HepG2 (cell line): ENCODE data around the gene ADORA2B. TPM values are rescaled to one million over a fixed set of nuclear protein-coding genes. Genes with fewer than 3 reads are reported as not detected.

ENCODE experiments used
- ATAC-seq: fragments of 200-7000 bp; cut with Tn5 transposase; 3 replicates; pipeline ENCODE4 v1.9.1; 2020; ENCODE audit warnings: mild to moderate bottlenecking, moderate library complexity
- BruUV-seq: library from RNA; stranded (reverse); fragments of 400-500 nt; replicated peaks from 2 replicates; lab custom pipeline; 2021; lab: Mats Ljungman, UMichigan
- CTCF ChIA-PET: fragments of 300-600 bp; formaldehyde crosslinking; extraction: SDS; loops from one replicate; lab custom pipeline; 2021; ENCODE audit warnings: low total read pairs, inconsistent platforms, low intra/inter-chr PET ratio; lab: Yijun Ruan, JAX
- POLR2A ChIA-PET: fragments of 350-600 bp; sonication (Branson Sonifier 250); formaldehyde crosslinking; loops from one replicate; lab custom pipeline; 2020; ENCODE audit warnings: antibody characterized with exemption, inconsistent platforms; lab: Yijun Ruan, JAX
- DNase-seq: peaks from one replicate; pipeline ENCODE4 v3.0.0-alpha.2; 2015; ENCODE audit warnings: low spot score
- FAIRE-seq: peaks from 3 replicates; lab custom pipeline; 2011; peaks lifted over from hg19 to GRCh38; lab: Jason Lieb, UNC
- H2AFZ ChIP-seq: one replicate; pipeline ENCODE4 v1.6.1; 2011; ENCODE audit warnings: low read length, inconsistent platforms
- H3K27ac ChIP-seq: fragments of 300-600 bp; 3 replicates; pipeline ENCODE4 v1.8.0; 2011; ENCODE audit warnings: mixed run types, mild to moderate bottlenecking, mixed read lengths, low read length, inconsistent platforms; ENCODE audit not compliant: insufficient read depth; ENCODE audit errors: extremely low read length
- H3K27me3 ChIP-seq, 2 experiments: fragments of 200-600 bp in 1 of 2; 2 replicates in 1 of 2; 3 replicates in 1 of 2; pipeline versions ENCODE4 v1.6.0 to v1.8.0; 2011; ENCODE audit warnings: low read length in 2 of 2, mild to moderate bottlenecking in 2 of 2, moderate library complexity in 2 of 2, inconsistent platforms in 1 of 2; ENCODE audit not compliant: insufficient read depth in 2 of 2, control insufficient read depth in 1 of 2
- H3K36me3 ChIP-seq, 2 experiments: fragments of 200-600 bp in 1 of 2; replicated peaks in 1 of 2; 2 replicates in 1 of 2; 3 replicates in 1 of 2; pipeline versions ENCODE4 v1.5.1 to v1.8.0; 2011; ENCODE audit warnings: low read length in 2 of 2, inconsistent platforms in 1 of 2; ENCODE audit not compliant: insufficient read depth in 2 of 2, control insufficient read depth in 1 of 2
- H3K4me1 ChIP-seq: 2 replicates; pipeline ENCODE4 v1.5.1; 2012; ENCODE audit warnings: low read length, inconsistent platforms; ENCODE audit not compliant: insufficient read depth
- H3K4me2 ChIP-seq: 2 replicates; pipeline ENCODE4 v1.6.0; 2011; ENCODE audit warnings: low read depth, low read length, inconsistent platforms
- H3K4me3 ChIP-seq, 3 experiments: fragments of 200-600 bp in 1 of 3; sonication (generic), shearing (Covaris generic) in 1 of 3; replicated peaks in 1 of 3; 2 replicates each; pipeline ENCODE4 v1.5.1; 2011 to 2016; ENCODE audit warnings: low read length in 3 of 3, inconsistent platforms in 2 of 3, low read depth in 2 of 3, mild to moderate bottlenecking in 2 of 3, control low read depth in 1 of 3, mixed read lengths in 1 of 3; ENCODE audit not compliant: insufficient read depth in 1 of 3
- H3K79me2 ChIP-seq: one replicate; pipeline ENCODE4 v1.6.1; 2011; ENCODE audit warnings: low read length, inconsistent platforms; ENCODE audit not compliant: insufficient read depth
- H3K9ac ChIP-seq: 2 replicates; pipeline ENCODE4 v1.6.0; 2011; ENCODE audit warnings: mild to moderate bottlenecking, low read depth, low read length, inconsistent platforms; ENCODE audit not compliant: insufficient read depth
- H3K9me3 ChIP-seq: 2 replicates; pipeline ENCODE4 v1.5.1; 2012; ENCODE audit warnings: mild to moderate bottlenecking, low read length
- H4K20me1 ChIP-seq: 2 replicates; pipeline ENCODE4 v1.6.0; 2011; ENCODE audit warnings: inconsistent platforms, mild to moderate bottlenecking, low read length, moderate library complexity; ENCODE audit not compliant: insufficient read depth
- ARNTL ChIP-seq: sonication (generic); formaldehyde crosslinking; IDR thresholded peaks from 2 replicates; pipeline ENCODE4 v1.4.0; 2020; ENCODE audit warnings: mild to moderate bottlenecking, missing genetic modification reagents
- CTCF ChIP-seq: sonication (generic); formaldehyde crosslinking; IDR thresholded peaks from 2 replicates; pipeline ENCODE4 v1.5.0; 2020; ENCODE audit warnings: mild to moderate bottlenecking, missing genetic modification reagents, moderate library complexity
- ETV6 ChIP-seq: sonication (generic); formaldehyde crosslinking; conservative IDR thresholded peaks from 2 replicates; pipeline ENCODE4 v1.4.0; 2020; ENCODE audit warnings: missing genetic modification reagents
- MTF2 ChIP-seq: sonication (generic); formaldehyde crosslinking; IDR thresholded peaks from 2 replicates; pipeline ENCODE4 v1.5.0; 2020; ENCODE audit warnings: missing genetic modification reagents, borderline replicate concordance
- ZBTB38 ChIP-seq: sonication (generic); formaldehyde crosslinking; IDR thresholded peaks from 2 replicates; pipeline ENCODE4 v1.5.1; 2020; ENCODE audit warnings: mild to moderate bottlenecking, missing genetic modification reagents
- ZMYM4 ChIP-seq: sonication (generic); formaldehyde crosslinking; IDR thresholded peaks from 2 replicates; pipeline ENCODE4 v1.8.1; 2023; ENCODE audit warnings: mild to moderate bottlenecking, missing genetic modification reagents
- ZNF225 ChIP-seq: sonication (generic); formaldehyde crosslinking; IDR thresholded peaks from 2 replicates; pipeline ENCODE4 v1.4.0; 2020; ENCODE audit warnings: mild to moderate bottlenecking, missing genetic modification reagents
- ZNF230 ChIP-seq: sonication (generic); formaldehyde crosslinking; IDR thresholded peaks from 2 replicates; pipeline ENCODE4 v1.4.0; 2020; ENCODE audit warnings: mild to moderate bottlenecking, missing genetic modification reagents
- ZNF280B ChIP-seq: sonication (generic); formaldehyde crosslinking; IDR thresholded peaks from 2 replicates; pipeline ENCODE4 v1.5.0; 2020; ENCODE audit warnings: missing genetic modification reagents, mild to moderate bottlenecking, borderline replicate concordance
- ZNF337 ChIP-seq: sonication (generic); formaldehyde crosslinking; IDR thresholded peaks from 2 replicates; pipeline ENCODE4 v1.5.1; 2020; ENCODE audit warnings: missing genetic modification reagents, low read depth, mild to moderate bottlenecking, borderline replicate concordance
- ZNF570 ChIP-seq: sonication (generic); formaldehyde crosslinking; IDR thresholded peaks from 2 replicates; pipeline ENCODE4 v1.4.0; 2020; ENCODE audit warnings: mild to moderate bottlenecking, missing genetic modification reagents, borderline replicate concordance
- ZNF577 ChIP-seq: sonication (generic); formaldehyde crosslinking; IDR thresholded peaks from 2 replicates; pipeline ENCODE4 v1.4.0; 2020; ENCODE audit warnings: mild to moderate bottlenecking, low read depth, missing genetic modification reagents, borderline replicate concordance
- ZNF687 ChIP-seq: sonication (generic); formaldehyde crosslinking; IDR thresholded peaks from 2 replicates; pipeline ENCODE4 v1.5.1; 2020; ENCODE audit warnings: mild to moderate bottlenecking, missing genetic modification reagents, moderate library complexity
- WGBS: methylation state at CpG from one replicate; pipeline ENCODE4 v1.1.6; 2017; ENCODE audit warnings: low lambda C conversion rate; 5-methylcytosine and 5-hydroxymethylcytosine counted together
- in situ Hi-C: cut with HindIII; loops from 2 replicates; pipeline ENCODE4 v1.10.0; 2017; ENCODE audit warnings: low pct_unique_long_range_greater_than_20kb; ENCODE audit not compliant: extremely low pct_ligation_motif_present
- intact Hi-C: fragments of 100-400 bp; cut with micrococcal nuclease; formaldehyde crosslinking; loops from one replicate; pipeline ENCODE4 v1.10.0; 2022; ENCODE audit not compliant: unreplicated experiment
- polyA plus RNA-seq, 8 experiments: library from polyadenylated mRNA; depleted of rRNA in 3 of 8; stranded (reverse) in 7 of 8; unstranded in 1 of 8; fragments of >200 nt; fragmentation: Illumina TruSeq in 4 of 8; extraction: Trizol in 4 of 8; gene quantifications; 2 replicates each; pipeline versions ENCODE4 v1.2.1 to v1.2.3, GENCODE V29; 2011 to 2016; ENCODE audit warnings: low read depth in 4 of 8, missing spikeins in 1 of 8, mixed read lengths in 1 of 8; ENCODE audit not compliant: insufficient read depth in 1 of 8
- total RNA-seq, 5 experiments: library from RNA; depleted of rRNA; stranded (reverse); fragments of >200 nt; fragmentation: Illumina TruSeq; extraction: Trizol; gene quantifications; 2 replicates each; pipeline ENCODE4 v1.2.3, GENCODE V29; 2016; ENCODE audit warnings: low read depth in 1 of 5
- TF ChIP-seq, protein P1 (sequence below): sonication (generic); formaldehyde crosslinking; conservative IDR thresholded peaks from 2 replicates; pipeline ENCODE4 v1.4.0; 2020; ENCODE audit warnings: missing genetic modification reagents

ADORA2B gene
- total and polyA plus RNA-seq, 2 of the 13 experiments (the other 11 are each of a cell fraction or from before 2014, with no cell fraction given), result 10.4 to 20.0 TPM

DNA sequence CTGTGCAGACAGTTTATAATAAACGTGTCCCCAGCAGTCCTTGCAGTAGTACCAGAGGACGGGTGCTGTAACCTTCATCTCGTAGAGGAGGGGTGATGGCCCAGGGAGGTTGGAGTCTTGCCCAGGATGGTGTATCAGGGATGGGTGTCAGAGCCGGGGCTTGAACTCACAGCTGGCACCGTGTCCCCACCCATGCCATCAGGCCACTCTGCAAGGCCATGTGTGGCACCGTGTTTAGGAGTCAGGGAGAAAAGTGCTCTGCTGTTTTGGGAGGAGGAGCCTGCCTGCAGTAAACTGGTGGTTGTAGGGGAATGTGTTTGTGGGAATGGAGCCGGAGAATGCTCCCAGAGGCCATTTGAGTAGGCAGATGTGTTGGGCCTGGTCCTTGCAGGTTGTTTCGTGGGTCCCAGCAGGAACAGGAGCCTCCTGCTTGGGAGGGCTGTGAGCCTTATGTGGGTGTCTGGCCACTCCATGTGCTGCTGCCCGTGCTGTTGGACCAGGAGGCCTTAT is 1.7 kb downstream of the ADORA2B start:
- Histone ChIP-seq H3K4me3 (peak overlapping the region; percentile 66 to 83 (median 79)), H3K79me2 (peaks cover 28% of the 10 kb centered on the region), H3K27ac (no peak overlapping the region), H4K20me1 (no peaks in the 10 kb centered on the region), H3K4me2 (peak overlapping the region; percentile 100), H3K27me3 (no peaks in the 10 kb centered on the region; a peak in 3 of 5 replicates), H3K4me1 (peaks cover 51% of the 10 kb centered on the region), H3K36me3 (peaks cover 7 to 10% of the 10 kb centered on the region in 2 experiments; a peak in 4 of 5 replicates), H3K9me3 (no peaks in the 10 kb centered on the region), H2AFZ (no peak overlapping the region), H3K9ac (peak overlapping the region; percentile 68)
- DNase-seq (no peak), FAIRE-seq (no peak), ATAC-seq (no peak)
- POLR2A ChIA-PET, result interaction anchor here (2.5 kb wide), 1 partner anchor 19 kb away, joined by 12 read pairs; no protein-coding TSS in a partner anchor
- in situ Hi-C loops (loop anchor here (5.0 to 25.0 kb wide), 2 partner anchors 51 to 109 kb away; partner anchors contain the start of genes TTC19 and ZSWIM7), intact Hi-C loops (no loop called here)
- 0 out of 2 replicates have a peak, but pooled peaks have one; percentile 41 for TF ChIP-seq ZNF337
- peak; percentile 0; the same call in 1 of the 2 replicates for TF ChIP-seq ARNTL
- TF ChIP-seq MTF2 (CRISPR knock-in tag), result 0 out of 2 replicates have a peak, but pooled peaks have one; percentile 21
- TF ChIP-seq ZBTB38 (CRISPR knock-in tag), result 0 out of 2 replicates have a peak, but pooled peaks have one; percentile 19
- TF ChIP-seq ZNF280B (CRISPR knock-in tag), result 0 out of 2 replicates have a peak, but pooled peaks have one; percentile 25
- TF ChIP-seq CTCF (CRISPR knock-in tag), result no peak
- no peak for TF ChIP-seq ETV6 (CRISPR knock-in tag)
- no peak for TF ChIP-seq ZNF570 (CRISPR knock-in tag)
- no peak for TF ChIP-seq ZNF230 (CRISPR knock-in tag)
- TF ChIP-seq ZMYM4, result 0 out of 2 replicates have a peak, but pooled peaks have one; percentile 14
- TF ChIP-seq ZNF225, result no peak
- TF ChIP-seq ZNF577 (CRISPR knock-in tag), result no peak
- TF ChIP-seq, protein P1, sequence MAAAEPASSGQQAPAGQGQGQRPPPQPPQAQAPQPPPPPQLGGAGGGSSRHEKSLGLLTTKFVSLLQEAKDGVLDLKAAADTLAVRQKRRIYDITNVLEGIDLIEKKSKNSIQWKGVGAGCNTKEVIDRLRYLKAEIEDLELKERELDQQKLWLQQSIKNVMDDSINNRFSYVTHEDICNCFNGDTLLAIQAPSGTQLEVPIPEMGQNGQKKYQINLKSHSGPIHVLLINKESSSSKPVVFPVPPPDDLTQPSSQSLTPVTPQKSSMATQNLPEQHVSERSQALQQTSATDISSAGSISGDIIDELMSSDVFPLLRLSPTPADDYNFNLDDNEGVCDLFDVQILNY, result no peak
- peak; percentile 55 for TF ChIP-seq ZNF687
- BruUV-seq, result no TSS peak
- CTCF ChIA-PET, result no interaction called here
- 27% methylated on average over 6 of the region's 9 CpGs for WGBS
